Erythroblast (primary cell): ENCODE results near the gene NACAD.

ENCODE experiments used
- GATA1 ChIP-seq: IDR thresholded peaks from 2 replicates; pipeline ENCODE4 v1.6.1; 2011; ENCODE audit warnings: low read depth, mild to moderate bottlenecking, control low read depth, low read length, moderate library complexity
- POLR2A ChIP-seq: IDR thresholded peaks from 2 replicates; pipeline ENCODE4 v1.6.1; 2011; ENCODE audit warnings: mild to moderate bottlenecking, low read length

DNA sequence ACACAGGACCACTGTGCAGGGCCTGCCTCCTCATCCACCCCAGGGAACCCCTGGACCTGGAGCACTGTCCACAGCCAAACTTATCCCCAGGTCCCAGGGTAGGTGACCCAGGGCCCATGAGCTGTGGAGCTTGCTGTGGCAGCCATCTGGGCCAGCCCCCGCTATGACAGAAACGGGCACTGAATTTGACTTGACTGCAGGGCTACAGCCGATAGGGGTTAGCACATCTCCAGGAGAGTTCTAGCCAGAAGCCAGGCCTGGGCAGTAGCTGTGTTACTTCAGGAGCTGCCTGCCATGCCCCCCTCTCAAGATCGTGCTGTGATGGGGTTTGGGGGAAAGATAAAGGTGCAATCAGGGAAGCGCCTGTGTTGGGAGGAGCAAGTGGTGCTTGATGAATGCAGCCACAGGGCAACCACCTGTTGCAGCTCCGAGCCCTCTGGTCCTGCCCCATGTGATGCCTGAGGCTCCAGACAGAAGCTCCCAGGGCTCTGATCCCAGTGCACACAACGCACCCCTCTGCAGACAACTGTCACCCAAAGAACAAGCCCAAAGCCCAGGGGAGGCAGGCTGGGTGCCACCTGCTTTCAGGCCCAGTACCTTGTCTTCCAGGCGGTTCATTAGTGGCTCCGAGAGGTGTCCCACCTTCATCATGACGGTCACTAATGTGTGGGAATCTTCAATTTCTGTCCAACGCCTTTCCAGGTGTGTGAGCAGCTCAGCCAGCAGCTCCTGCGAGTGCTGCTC, 16.2 kb upstream of the NACAD start:
- no peak for TF ChIP-seq POLR2A
- no peak for TF ChIP-seq GATA1
